ENCODE measurements around the gene BCAT1. TPM values are rescaled to one million over a fixed set of nuclear protein-coding genes. Genes with fewer than 3 reads are reported as not detected.

The BCAT1 gene
- total and polyA plus RNA-seq, 2 of the 8 experiments (the other 6 are each of a cell fraction or from before 2014, with no cell fraction given) = 19.7 to 263 TPM

DNA sequence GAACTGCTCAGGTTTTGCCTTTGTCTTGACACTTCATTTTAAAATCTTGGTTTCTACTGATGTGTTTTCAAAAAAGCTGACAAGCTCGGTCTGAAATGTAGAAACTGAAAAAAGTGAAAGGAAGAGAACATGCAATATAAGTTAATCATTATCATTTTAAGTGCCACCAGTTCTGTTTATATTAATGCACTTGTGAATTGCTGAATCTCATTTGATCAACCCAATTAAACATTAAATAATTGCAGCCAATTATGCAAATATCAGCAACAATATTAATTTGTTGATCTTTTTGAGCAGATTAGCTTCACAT is 133.8 kb downstream of the BCAT1 start:
- DNase-seq (ENCODE audit: low read depth in 1 of 2, low spot score in 2 of 2) (no peak), FAIRE-seq (no peak)
- ChIA-PET POLR2A (ENCODE audit: partially characterized antibody) (no interaction called here), CTCF (ENCODE audit: partially characterized antibody) (no interaction called here)
- Histone ChIP-seq H3K14ac (ENCODE audit: insufficient read length) (no peak overlapping the region), H3K23ac (ENCODE audit: insufficient read length) (no peak overlapping the region), H2BK15ac (ENCODE audit: low read length) (no peak overlapping the region), H3K4ac (replicated peaks; ENCODE audit: insufficient read length, low read depth, low read length) (no peak overlapping the region), H3K4me3 (ENCODE audit: extremely low read depth in 1 of 4, insufficient read depth in 2 of 4, low read depth in 3 of 4, low read length in 4 of 4) (no peak overlapping the region), H3K23me2 (ENCODE audit: low read depth, low read length) (no peaks in the 10 kb centered on the region), H3K27me3 (replicated peaks in 1 of 4; ENCODE audit: control insufficient read depth in 3 of 4, extremely low read depth in 1 of 4, insufficient read depth in 3 of 4, low read length in 3 of 4) (no peaks in the 10 kb centered on the region), H4K20me1 (replicated peaks in 1 of 2; ENCODE audit: control insufficient read depth in 1 of 2, insufficient read depth in 2 of 2, low read length in 2 of 2) (no peaks in the 10 kb centered on the region), H4K5ac (ENCODE audit: insufficient read length, low read depth, low read length) (no peak overlapping the region), H3K9ac (replicated peaks in 1 of 4; ENCODE audit: extremely low read depth in 1 of 4, low read depth in 3 of 4, low read length in 3 of 4) (no peak overlapping the region), H2BK20ac (ENCODE audit: low read length) (no peak overlapping the region), H2AK5ac (ENCODE audit: low read depth, low read length) (no peak overlapping the region), H2BK5ac (ENCODE audit: low read depth, low read length) (no peak overlapping the region), H3K18ac (ENCODE audit: extremely low read depth, low read length) (no peak overlapping the region), H4K91ac (replicated peaks; ENCODE audit: insufficient read length, low read length) (no peak overlapping the region), H2BK12ac (ENCODE audit: low read depth, low read length) (no peak overlapping the region), H2AFZ (ENCODE audit: low read length) (no peak overlapping the region), H3K56ac (replicated peaks; ENCODE audit: insufficient read length, low read depth, low read length) (no peak overlapping the region), H4K8ac (ENCODE audit: extremely low read depth, insufficient read depth, low read length) (no peak overlapping the region), H3K9me3 (ENCODE audit: insufficient read depth in 2 of 2, low read depth in 1 of 2, low read length in 1 of 2) (no peaks in the 10 kb centered on the region), H3K79me2 (ENCODE audit: control insufficient read depth in 1 of 2, insufficient read depth in 2 of 2, low read length in 2 of 2) (no peaks in the 10 kb centered on the region), H3K36me3 (ENCODE audit: control insufficient read depth in 2 of 4, insufficient read depth in 4 of 4, low read length in 3 of 4) (peaks cover 0 to 50% (median 24%) of the 10 kb centered on the region in 4 experiments; a peak in 5 of 8 replicates), H3K79me1 (ENCODE audit: low read depth, low read length) (no peaks in the 10 kb centered on the region), H3K4me1 (replicated peaks in 1 of 4; ENCODE audit: control insufficient read depth in 3 of 4, insufficient read depth in 4 of 4, low read length in 3 of 4) (no peaks in the 10 kb centered on the region), H3K27ac (ENCODE audit: low read depth, low read length) (no peak overlapping the region), H2BK120ac (replicated peaks; ENCODE audit: low read depth, low read length) (no peak overlapping the region), H3K4me2 (ENCODE audit: insufficient read depth in 1 of 2, low read depth in 2 of 2, low read length in 2 of 2) (no peak overlapping the region)
- 82% methylated on average over 1 of the region's 1 CpG; no CpG with 5 or more reads in 1 of the 2 experiments for WGBS, 2 experiments (ENCODE audit: extremely low coverage in 1 of 2, insufficient coverage in 1 of 2, insufficient read length in 1 of 2, insufficient replicate concordance in 2 of 2, low coverage in 1 of 2, low lambda C conversion rate in 2 of 2, missing lambda C conversion rate in 1 of 2)
- TF ChIP-seq BACH1 (IDR thresholded peaks at IDR 0.05; ENCODE audit: low read length) (no peak), TEAD4 (IDR thresholded peaks at IDR 0.05; ENCODE audit: low read depth, low read length) (no peak), SP4 (IDR thresholded peaks at IDR 0.05; ENCODE audit: low read length) (no peak), GTF2F1 (IDR thresholded peaks at IDR 0.05; ENCODE audit: borderline replicate concordance, low read depth, low read length) (no peak), SRF (IDR thresholded peaks at IDR 0.05; ENCODE audit: low read depth, low read length) (no peak), TCF12 (IDR thresholded peaks at IDR 0.05; ENCODE audit: low read depth, low read length) (no peak), JUN (IDR thresholded peaks at IDR 0.05; ENCODE audit: low read depth, low read length) (no peak), POU5F1 (IDR thresholded peaks at IDR 0.05; ENCODE audit: low read depth, low read length) (no peak), ATF3 (IDR thresholded peaks at IDR 0.05; ENCODE audit: insufficient read depth, low read depth, low read length) (no peak), E2F6 (IDR thresholded peaks at IDR 0.05) (no peak), KDM5A (IDR thresholded peaks at IDR 0.05; ENCODE audit: low read length) (no peak), FOSL1 (IDR thresholded peaks at IDR 0.05; ENCODE audit: insufficient read depth, low read depth, low read length) (no peak), HDAC6 (IDR thresholded peaks at IDR 0.05; ENCODE audit: low read depth, low read length) (no peak), POLR2AphosphoS5 (IDR thresholded peaks at IDR 0.05; ENCODE audit: low read depth, low read length) (no peak), KDM1A (IDR thresholded peaks at IDR 0.05; ENCODE audit: borderline replicate concordance, low read length) (no peak)

All from H1 (cell line).